OCI-LY7 (cell line): ENCODE data around the gene CCDC3. TPM values are rescaled to one million over a fixed set of nuclear protein-coding genes. Genes with fewer than 3 reads are reported as not detected.

Experiments used
- BruUV-seq: library from RNA; stranded (reverse); fragments of 400-500 nt; replicated peaks from 2 replicates; lab custom pipeline; 2021; lab: Mats Ljungman, UMichigan
- CTCF ChIA-PET: fragments of 300-600 bp; sonication (Branson Sonifier 250); formaldehyde crosslinking; loops from one replicate; lab custom pipeline; 2022; ENCODE audit warnings: antibody characterized with exemption; ENCODE audit not compliant: unreplicated experiment; lab: Charles Lee
- POLR2A ChIA-PET: fragments of 300-600 bp; sonication (Branson Sonifier 250); formaldehyde crosslinking; loops from one replicate; lab custom pipeline; 2022; ENCODE audit warnings: antibody characterized with exemption; lab: Charles Lee
- DNase-seq: peaks from one replicate; pipeline ENCODE4 v3.0.0-alpha.2; 2015; ENCODE audit warnings: low spot score
- H2AFZ ChIP-seq: fragments of 200-600 bp; sonication (generic), shearing (Covaris generic); 2 replicates; pipeline ENCODE4 v1.6.1; 2014; ENCODE audit warnings: mild to moderate bottlenecking, antibody characterized with exemption, low read length, moderate library complexity
- H3K27ac ChIP-seq: fragments of 200-600 bp; sonication (generic); 2 replicates; pipeline ENCODE4 v1.5.1; 2014; ENCODE audit warnings: mixed run types, low read depth, mild to moderate bottlenecking, moderate library complexity, low read length, inconsistent platforms; ENCODE audit not compliant: poor library complexity, severe bottlenecking
- H3K36me3 ChIP-seq: fragments of 200-600 bp; sonication (generic); 2 replicates; pipeline ENCODE4 v1.6.1; 2014; ENCODE audit warnings: mild to moderate bottlenecking, antibody characterized with exemption, low read length, moderate library complexity, mixed read lengths; ENCODE audit not compliant: insufficient read depth
- H3K4me1 ChIP-seq: fragments of 200-600 bp; sonication (generic); 2 replicates; pipeline ENCODE4 v1.5.1; 2014; ENCODE audit warnings: mild to moderate bottlenecking, low read length; ENCODE audit not compliant: insufficient read depth, poor library complexity, severe bottlenecking
- H3K4me2 ChIP-seq: fragments of 200-600 bp; sonication (generic); 2 replicates; pipeline ENCODE4 v1.6.1; 2014; ENCODE audit warnings: mild to moderate bottlenecking, low read length
- H3K4me3 ChIP-seq: fragments of 200-600 bp; sonication (generic); 2 replicates; pipeline ENCODE4 v1.5.1; 2014; ENCODE audit warnings: mild to moderate bottlenecking, low read depth, low read length; ENCODE audit not compliant: poor library complexity, severe bottlenecking
- H3K79me2 ChIP-seq: fragments of 200-600 bp; sonication (generic); 2 replicates; pipeline ENCODE4 v1.6.1; 2016; ENCODE audit warnings: low read depth, mild to moderate bottlenecking, low read length, moderate library complexity, mixed read lengths; ENCODE audit not compliant: insufficient read depth
- H3K9me2 ChIP-seq: fragments of 200-600 bp; sonication (generic); 2 replicates; pipeline ENCODE4 v1.6.1; 2016; ENCODE audit warnings: mild to moderate bottlenecking, low read length, mixed read lengths; ENCODE audit not compliant: insufficient read depth
- H3K9me3 ChIP-seq: fragments of 200-600 bp; sonication (generic); 2 replicates; pipeline ENCODE4 v1.6.1; 2014; ENCODE audit warnings: mild to moderate bottlenecking, mixed run types, low read length, mixed read lengths
- H4K20me1 ChIP-seq: fragments of 200-600 bp; sonication (generic); 2 replicates; pipeline ENCODE4 v1.6.1; 2014; ENCODE audit warnings: mild to moderate bottlenecking, antibody characterized with exemption, low read length, moderate library complexity, mixed read lengths; ENCODE audit not compliant: insufficient read depth
- EZH2phosphoT487 ChIP-seq: fragments of 200-600 bp; sonication (generic); IDR thresholded peaks from 2 replicates; pipeline ENCODE4 v1.6.1; 2018; ENCODE audit warnings: low read depth, borderline replicate concordance, mild to moderate bottlenecking, mixed run types, antibody characterized with exemption, low read length, moderate library complexity, mixed read lengths
- intact Hi-C: fragments of 100-400 bp; cut with micrococcal nuclease; formaldehyde crosslinking; loops from one replicate; pipeline ENCODE4 v1.10.0; 2022; ENCODE audit not compliant: unreplicated experiment
- total RNA-seq, 2 experiments: library from RNA; depleted of rRNA in 1 of 2; stranded (reverse); fragments of >200 nt in 1 of 2; shearing (Covaris generic) in 1 of 2; gene quantifications; 2 replicates each; pipeline ENCODE4 v1.2.3, GENCODE V29; 2014 to 2022
- TF ChIP-seq, protein P1 (sequence below): fragments of 200-600 bp; sonication (generic); conservative IDR thresholded peaks from 2 replicates; pipeline ENCODE4 v1.5.1; 2014; ENCODE audit warnings: mild to moderate bottlenecking, antibody characterized with exemption, low read length, moderate library complexity, mixed read lengths

The CCDC3 gene
- total RNA-seq, 2 experiments from 2014 or later, result not detected

DNA sequence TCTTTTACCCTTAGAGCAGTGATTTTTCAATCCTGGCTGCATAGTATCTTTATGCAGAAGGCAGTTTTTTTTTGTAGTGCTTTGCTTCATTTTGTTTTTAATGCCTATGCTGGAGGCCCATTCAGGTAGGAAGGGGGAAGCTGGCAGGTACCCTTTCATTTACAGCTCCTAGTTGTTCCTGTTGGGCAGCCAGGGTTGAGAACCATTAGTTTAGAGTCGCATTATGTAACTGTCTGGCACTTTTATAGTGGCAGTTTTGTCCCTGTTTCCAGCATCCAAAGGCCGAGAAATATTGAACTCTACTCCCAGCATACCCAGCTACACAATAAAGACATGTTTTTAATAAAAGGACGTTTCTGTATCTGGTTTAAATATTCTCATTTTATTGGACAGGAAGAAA, 110.6 kb downstream of the CCDC3 start:
- no TSS peak for BruUV-seq
- no peak overlapping the region for H2AFZ ChIP-seq
- H3K79me2 ChIP-seq, result no peaks in the 10 kb centered on the region
- TF ChIP-seq EZH2phosphoT487, result no peak
- TF ChIP-seq, protein P1, sequence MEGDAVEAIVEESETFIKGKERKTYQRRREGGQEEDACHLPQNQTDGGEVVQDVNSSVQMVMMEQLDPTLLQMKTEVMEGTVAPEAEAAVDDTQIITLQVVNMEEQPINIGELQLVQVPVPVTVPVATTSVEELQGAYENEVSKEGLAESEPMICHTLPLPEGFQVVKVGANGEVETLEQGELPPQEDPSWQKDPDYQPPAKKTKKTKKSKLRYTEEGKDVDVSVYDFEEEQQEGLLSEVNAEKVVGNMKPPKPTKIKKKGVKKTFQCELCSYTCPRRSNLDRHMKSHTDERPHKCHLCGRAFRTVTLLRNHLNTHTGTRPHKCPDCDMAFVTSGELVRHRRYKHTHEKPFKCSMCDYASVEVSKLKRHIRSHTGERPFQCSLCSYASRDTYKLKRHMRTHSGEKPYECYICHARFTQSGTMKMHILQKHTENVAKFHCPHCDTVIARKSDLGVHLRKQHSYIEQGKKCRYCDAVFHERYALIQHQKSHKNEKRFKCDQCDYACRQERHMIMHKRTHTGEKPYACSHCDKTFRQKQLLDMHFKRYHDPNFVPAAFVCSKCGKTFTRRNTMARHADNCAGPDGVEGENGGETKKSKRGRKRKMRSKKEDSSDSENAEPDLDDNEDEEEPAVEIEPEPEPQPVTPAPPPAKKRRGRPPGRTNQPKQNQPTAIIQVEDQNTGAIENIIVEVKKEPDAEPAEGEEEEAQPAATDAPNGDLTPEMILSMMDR, result no peak
- no peaks in the 10 kb centered on the region for H3K36me3 ChIP-seq
- H3K4me2 ChIP-seq, result no peak overlapping the region
- no peaks in the 10 kb centered on the region for H3K4me1 ChIP-seq
- 0 out of 2 replicates have a peak, but pooled peaks cover 5% of the 10 kb centered on the region for H3K9me3 ChIP-seq
- no peak overlapping the region for H3K27ac ChIP-seq
- intact Hi-C loops, result no loop called here
- POLR2A ChIA-PET, result no interaction called here
- no peaks in the 10 kb centered on the region for H3K9me2 ChIP-seq
- DNase-seq, result no peak
- CTCF ChIA-PET, result no interaction called here
- H4K20me1 ChIP-seq, result no peaks in the 10 kb centered on the region
- H3K4me3 ChIP-seq, result no peak overlapping the region

GRCh38 chr10:12888470-12888869, 113.0 kb downstream of the CCDC3 start:
- intact Hi-C loops, result no loop called here
- Histone ChIP-seq H4K20me1 (no peaks in the 10 kb centered on the region), H3K4me2 (no peak overlapping the region), H2AFZ (no peak overlapping the region), H3K36me3 (no peaks in the 10 kb centered on the region), H3K4me1 (no peaks in the 10 kb centered on the region), H3K9me3 (0 out of 2 replicates have a peak, but pooled peaks cover 5% of the 10 kb centered on the region), H3K79me2 (no peaks in the 10 kb centered on the region), H3K9me2 (no peaks in the 10 kb centered on the region), H3K4me3 (no peak overlapping the region), H3K27ac (no peak overlapping the region)
- no peak for DNase-seq
- ChIA-PET CTCF (no interaction called here), POLR2A (no interaction called here)
- TF ChIP-seq EZH2phosphoT487, result no peak
- TF ChIP-seq, protein P1, result no peak
- no TSS peak for BruUV-seq

GRCh38 chr10:12887780-12888179, 113.7 kb downstream of the CCDC3 start:
- H3K79me2 ChIP-seq, result no peaks in the 10 kb centered on the region
- CTCF ChIA-PET, result no interaction called here

More at GRCh38 chr10:12887780-12888179, 113.7 kb downstream of the CCDC3 start:
- intact Hi-C loops, result no loop called here
- Histone ChIP-seq H3K36me3 (no peaks in the 10 kb centered on the region), H2AFZ (no peak overlapping the region), H3K4me2 (no peak overlapping the region), H3K4me1 (no peaks in the 10 kb centered on the region), H3K27ac (no peak overlapping the region), H4K20me1 (no peaks in the 10 kb centered on the region), H3K4me3 (no peak overlapping the region), H3K9me2 (no peaks in the 10 kb centered on the region), H3K9me3 (0 out of 2 replicates have a peak, but pooled peaks cover 5% of the 10 kb centered on the region)
- no TSS peak for BruUV-seq
- POLR2A ChIA-PET, result no interaction called here
- no peak for DNase-seq
- TF ChIP-seq, protein P1, result no peak
- TF ChIP-seq EZH2phosphoT487, result no peak
